HCT116 (cell line): ENCODE data around the gene DAAM1. TPM values are rescaled to one million over a fixed set of nuclear protein-coding genes. Genes with fewer than 3 reads are reported as not detected.

Experiments
- ATAC-seq: fragments of 200-7000 bp; cut with Tn5 transposase; 2 replicates; pipeline ENCODE4 v1.9.1; 2020; ENCODE audit warnings: mild to moderate bottlenecking, moderate library complexity
- BruUV-seq: library from RNA; stranded (reverse); fragments of 400-500 nt; replicated peaks from 2 replicates; lab custom pipeline; 2021; lab: Mats Ljungman, UMichigan
- CTCF ChIA-PET: fragments of 300-600 bp; sonication (Branson Sonifier 250); formaldehyde crosslinking; loops from one replicate; lab custom pipeline; 2021; ENCODE audit warnings: antibody characterized with exemption; lab: Charles Lee
- POLR2A ChIA-PET: fragments of 300-600, 350-600 bp; sonication (Branson Sonifier 250); formaldehyde crosslinking; loops from one replicate; lab custom pipeline; 2021; ENCODE audit warnings: antibody characterized with exemption; lab: Charles Lee
- RAD21 ChIA-PET, 2 experiments: fragments of 300-600 bp; sonication (Branson Sonifier 250); formaldehyde crosslinking; loops; one replicate each; lab custom pipeline; 2023; ENCODE audit warnings: low total read pairs in 2 of 2; ENCODE audit not compliant: uncharacterized antibody in 2 of 2, unreplicated experiment in 2 of 2, low non-redundant PET in 1 of 2; lab: Charles Lee
- DNase-seq: peaks from one replicate; pipeline ENCODE4 v3.0.0-alpha.2; 2010; ENCODE audit warnings: low read depth, low spot score
- H2AFZ ChIP-seq: fragments of 200-600 bp; shearing (Covaris generic), sonication (generic); 2 replicates; pipeline ENCODE4 v1.6.1; 2017; ENCODE audit warnings: low read depth, mixed run types, mixed read lengths, antibody characterized with exemption, low read length; ENCODE audit not compliant: poor library complexity, severe bottlenecking
- H3K27ac ChIP-seq: 2 replicates; pipeline ENCODE4 v1.5.1; 2012; ENCODE audit warnings: low read depth, low read length
- H3K27me3 ChIP-seq: fragments of 200-600 bp; sonication (generic); 2 replicates; pipeline ENCODE4 v1.6.1; 2016; ENCODE audit warnings: mixed run types, low read length, mixed read lengths; ENCODE audit not compliant: insufficient read depth
- H3K36me3 ChIP-seq, 2 experiments: fragments of 200-500 bp in 1 of 2; fragments of 200-600 bp in 1 of 2; sonication (Bioruptor generic) in 1 of 2; sonication (generic) in 1 of 2; 2 replicates each; pipeline versions ENCODE4 v1.5.1 to v1.6.1; 2014 to 2016; ENCODE audit warnings: low read length in 2 of 2, inconsistent platforms in 1 of 2, mixed read lengths in 1 of 2, mixed run types in 1 of 2; ENCODE audit not compliant: insufficient read depth in 2 of 2, control insufficient read depth in 1 of 2
- H3K4me1 ChIP-seq, 2 experiments: fragments of 200-600 bp in 1 of 2; sonication (generic) in 1 of 2; 2 replicates each; pipeline versions ENCODE4 v1.5.1 to v1.6.1; 2012 to 2017; ENCODE audit warnings: low read length in 2 of 2, inconsistent platforms in 1 of 2, mild to moderate bottlenecking in 1 of 2, mixed read lengths in 1 of 2, mixed run types in 1 of 2, moderate library complexity in 1 of 2; ENCODE audit not compliant: insufficient read depth in 2 of 2, control insufficient read depth in 1 of 2
- H3K4me2 ChIP-seq: fragments of 200-600 bp; sonication (generic); 2 replicates; pipeline ENCODE4 v1.6.1; 2017; ENCODE audit warnings: mixed run types, low read length, mixed read lengths
- H3K4me3 ChIP-seq, 2 experiments: fragments of 200-600 bp in 1 of 2; sonication (generic) in 1 of 2; replicated peaks in 1 of 2; 2 replicates each; pipeline ENCODE4 v1.5.1; 2011 to 2016; ENCODE audit warnings: low read length in 2 of 2, control low read depth in 1 of 2, low read depth in 1 of 2, mild to moderate bottlenecking in 1 of 2, mixed read lengths in 1 of 2, mixed run types in 1 of 2
- H3K79me2 ChIP-seq: fragments of 200-600 bp; sonication (generic); 2 replicates; pipeline ENCODE4 v1.6.1; 2017; ENCODE audit warnings: mild to moderate bottlenecking, mixed run types, low read length, moderate library complexity, mixed read lengths; ENCODE audit not compliant: insufficient read depth
- H3K9ac ChIP-seq: fragments of 200-600 bp; sonication (generic); 2 replicates; pipeline ENCODE4 v1.6.1; 2016; ENCODE audit warnings: low read length, mixed read lengths
- H3K9me2 ChIP-seq: fragments of 200-600 bp; sonication (generic), shearing (Covaris generic); 2 replicates; pipeline ENCODE4 v1.6.1; 2017; ENCODE audit warnings: mixed run types, mild to moderate bottlenecking, moderate library complexity; ENCODE audit not compliant: insufficient read depth
- H3K9me3 ChIP-seq, 2 experiments: fragments of 200-500 bp in 1 of 2; fragments of 200-600 bp in 1 of 2; sonication (Bioruptor generic) in 1 of 2; sonication (generic) in 1 of 2; 2 replicates each; pipeline ENCODE4 v1.6.1; 2014 to 2017; ENCODE audit warnings: low read length in 2 of 2, mixed read lengths in 2 of 2, inconsistent platforms in 1 of 2, low read depth in 1 of 2, mild to moderate bottlenecking in 1 of 2, mixed run types in 1 of 2, moderate library complexity in 1 of 2; ENCODE audit not compliant: control insufficient read depth in 1 of 2, insufficient read depth in 1 of 2
- H4K20me1 ChIP-seq: fragments of 200-600 bp; sonication (generic), shearing (Covaris generic); 2 replicates; pipeline ENCODE4 v1.6.1; 2017; ENCODE audit warnings: mixed run types, mild to moderate bottlenecking, moderate library complexity; ENCODE audit not compliant: insufficient read depth
- CBX3 ChIP-seq: IDR thresholded peaks from 2 replicates; pipeline ENCODE4 v1.6.1; 2012; ENCODE audit warnings: low read depth
- CEBPB ChIP-seq: IDR thresholded peaks from 2 replicates; pipeline ENCODE4 v1.6.1; 2012; ENCODE audit warnings: low read depth
- CTCF ChIP-seq, 3 experiments: fragments of 200-600 bp in 1 of 3; sonication (generic) in 1 of 3; IDR thresholded peaks in 2 of 3; conservative IDR thresholded peaks in 1 of 3; 2 replicates each; pipeline ENCODE4 v1.5.1; 2012 to 2017; ENCODE audit warnings: low read depth in 2 of 3, low read length in 2 of 3, antibody characterized with exemption in 1 of 3, borderline replicate concordance in 1 of 3, control low read depth in 1 of 3, mild to moderate bottlenecking in 1 of 3, mixed read lengths in 1 of 3, mixed run types in 1 of 3, moderate library complexity in 1 of 3; ENCODE audit not compliant: insufficient read depth in 1 of 3
- ELF1 ChIP-seq: IDR thresholded peaks from 2 replicates; pipeline ENCODE4 v1.6.1; 2012; ENCODE audit warnings: low read depth, borderline replicate concordance
- EZH2 ChIP-seq: fragments of 200-600 bp; sonication (generic); IDR thresholded peaks from 2 replicates; pipeline ENCODE4 v1.6.1; 2017; ENCODE audit warnings: antibody characterized with exemption, mixed run types
- EZH2phosphoT487 ChIP-seq: fragments of 200-600 bp; IDR thresholded peaks from 2 replicates; pipeline ENCODE4 v1.6.1; 2018; ENCODE audit warnings: antibody characterized with exemption, borderline replicate concordance
- JUND ChIP-seq: IDR thresholded peaks from 2 replicates; pipeline ENCODE4 v1.6.1; 2012
- POLR2A ChIP-seq: IDR thresholded peaks from 2 replicates; pipeline ENCODE4 v1.7.0; 2011; ENCODE audit warnings: borderline replicate concordance; ENCODE audit not compliant: insufficient read depth, insufficient read length; ENCODE audit errors: extremely low read depth
- POLR2AphosphoS5 ChIP-seq: IDR thresholded peaks from 2 replicates; pipeline ENCODE4 v1.6.1; 2011; ENCODE audit warnings: mild to moderate bottlenecking, low read depth, low read length, moderate library complexity
- RAD21 ChIP-seq: IDR thresholded peaks from 2 replicates; pipeline ENCODE4 v1.6.1; 2012; ENCODE audit warnings: low read depth, mild to moderate bottlenecking
- SRF ChIP-seq: IDR thresholded peaks from 2 replicates; pipeline ENCODE4 v1.6.1; 2012; ENCODE audit warnings: low read depth
- TCF7L2 ChIP-seq: IDR thresholded peaks from 2 replicates; pipeline ENCODE4 v1.7.0; 2011; ENCODE audit warnings: borderline replicate concordance, inconsistent platforms; ENCODE audit not compliant: insufficient read depth, insufficient read length; ENCODE audit errors: extremely low read depth
- ZNF274 ChIP-seq: fragments of 200-500 bp; sonication (Bioruptor generic); IDR thresholded peaks from 2 replicates; pipeline ENCODE4 v1.6.1; 2014; ENCODE audit warnings: mild to moderate bottlenecking, low read depth, low read length, inconsistent platforms
- intact Hi-C: fragments of 100-400 bp; cut with micrococcal nuclease; formaldehyde crosslinking; loops from 2 replicates; pipeline ENCODE4 v1.10.0; 2022
- total RNA-seq: library from RNA; stranded (reverse); gene quantifications from one replicate; pipeline ENCODE4 v1.2.1, GENCODE V29; 2021; ENCODE audit not compliant: unreplicated experiment
- TF ChIP-seq, protein P1 (sequence below): IDR thresholded peaks from 2 replicates; pipeline ENCODE4 v1.6.1; 2012
- TF ChIP-seq, protein P2 (sequence below): IDR thresholded peaks from 2 replicates; pipeline ENCODE4 v1.6.1; 2011; ENCODE audit warnings: mild to moderate bottlenecking, low read length, moderate library complexity; ENCODE audit not compliant: insufficient replicate concordance; ENCODE audit errors: extremely low read depth
- TF ChIP-seq, protein P3 (sequence below): IDR thresholded peaks from 2 replicates; pipeline ENCODE4 v1.6.1; 2012; ENCODE audit warnings: low read depth
- TF ChIP-seq, protein P4 (sequence below): IDR thresholded peaks from 2 replicates; pipeline ENCODE4 v1.6.1; 2012

The DAAM1 gene
- total RNA-seq, 1 experiment from 2014 or later = 10.7 TPM

GRCh38 chr14:59301354-59301753, 112.9 kb downstream of the DAAM1 start:
- peaks cover 10 to 11% of the 10 kb centered on the region in 2 experiments; a peak in 3 of 4 replicates for H3K4me1 ChIP-seq
- H3K4me2 ChIP-seq = no peak overlapping the region

More at GRCh38 chr14:59301354-59301753, 112.9 kb downstream of the DAAM1 start:
- no TSS peak for BruUV-seq
- no peak overlapping the region for H3K9ac ChIP-seq
- ATAC-seq = no peak
- intact Hi-C loops = no loop called here
- no peaks in the 10 kb centered on the region for H3K27me3 ChIP-seq
- RAD21 ChIA-PET = no interaction called here
- TF ChIP-seq EZH2phosphoT487 (no peak), JUND (no peak), CBX3 (no peak), ELF1 (no peak), TCF7L2 (no peak), RAD21 (no peak), POLR2A (no peak), ZNF274 (no peak), SRF (no peak), POLR2AphosphoS5 (no peak), CTCF (IDR thresholded peaks at IDR 0.05 in 2 of 3, conservative IDR thresholded peaks at IDR 0.05 in 1 of 3; ENCODE audit: borderline replicate concordance in 1 of 3, insufficient read depth in 1 of 3, low read depth in 2 of 3, low read length in 2 of 3) (no peak), CEBPB (no peak), EZH2 (no peak)
- TF ChIP-seq, protein P1, sequence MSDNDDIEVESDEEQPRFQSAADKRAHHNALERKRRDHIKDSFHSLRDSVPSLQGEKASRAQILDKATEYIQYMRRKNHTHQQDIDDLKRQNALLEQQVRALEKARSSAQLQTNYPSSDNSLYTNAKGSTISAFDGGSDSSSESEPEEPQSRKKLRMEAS = no peak
- TF ChIP-seq, protein P2, sequence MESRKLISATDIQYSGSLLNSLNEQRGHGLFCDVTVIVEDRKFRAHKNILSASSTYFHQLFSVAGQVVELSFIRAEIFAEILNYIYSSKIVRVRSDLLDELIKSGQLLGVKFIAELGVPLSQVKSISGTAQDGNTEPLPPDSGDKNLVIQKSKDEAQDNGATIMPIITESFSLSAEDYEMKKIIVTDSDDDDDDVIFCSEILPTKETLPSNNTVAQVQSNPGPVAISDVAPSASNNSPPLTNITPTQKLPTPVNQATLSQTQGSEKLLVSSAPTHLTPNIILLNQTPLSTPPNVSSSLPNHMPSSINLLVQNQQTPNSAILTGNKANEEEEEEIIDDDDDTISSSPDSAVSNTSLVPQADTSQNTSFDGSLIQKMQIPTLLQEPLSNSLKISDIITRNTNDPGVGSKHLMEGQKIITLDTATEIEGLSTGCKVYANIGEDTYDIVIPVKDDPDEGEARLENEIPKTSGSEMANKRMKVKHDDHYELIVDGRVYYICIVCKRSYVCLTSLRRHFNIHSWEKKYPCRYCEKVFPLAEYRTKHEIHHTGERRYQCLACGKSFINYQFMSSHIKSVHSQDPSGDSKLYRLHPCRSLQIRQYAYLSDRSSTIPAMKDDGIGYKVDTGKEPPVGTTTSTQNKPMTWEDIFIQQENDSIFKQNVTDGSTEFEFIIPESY = no peak
- TF ChIP-seq, protein P3, sequence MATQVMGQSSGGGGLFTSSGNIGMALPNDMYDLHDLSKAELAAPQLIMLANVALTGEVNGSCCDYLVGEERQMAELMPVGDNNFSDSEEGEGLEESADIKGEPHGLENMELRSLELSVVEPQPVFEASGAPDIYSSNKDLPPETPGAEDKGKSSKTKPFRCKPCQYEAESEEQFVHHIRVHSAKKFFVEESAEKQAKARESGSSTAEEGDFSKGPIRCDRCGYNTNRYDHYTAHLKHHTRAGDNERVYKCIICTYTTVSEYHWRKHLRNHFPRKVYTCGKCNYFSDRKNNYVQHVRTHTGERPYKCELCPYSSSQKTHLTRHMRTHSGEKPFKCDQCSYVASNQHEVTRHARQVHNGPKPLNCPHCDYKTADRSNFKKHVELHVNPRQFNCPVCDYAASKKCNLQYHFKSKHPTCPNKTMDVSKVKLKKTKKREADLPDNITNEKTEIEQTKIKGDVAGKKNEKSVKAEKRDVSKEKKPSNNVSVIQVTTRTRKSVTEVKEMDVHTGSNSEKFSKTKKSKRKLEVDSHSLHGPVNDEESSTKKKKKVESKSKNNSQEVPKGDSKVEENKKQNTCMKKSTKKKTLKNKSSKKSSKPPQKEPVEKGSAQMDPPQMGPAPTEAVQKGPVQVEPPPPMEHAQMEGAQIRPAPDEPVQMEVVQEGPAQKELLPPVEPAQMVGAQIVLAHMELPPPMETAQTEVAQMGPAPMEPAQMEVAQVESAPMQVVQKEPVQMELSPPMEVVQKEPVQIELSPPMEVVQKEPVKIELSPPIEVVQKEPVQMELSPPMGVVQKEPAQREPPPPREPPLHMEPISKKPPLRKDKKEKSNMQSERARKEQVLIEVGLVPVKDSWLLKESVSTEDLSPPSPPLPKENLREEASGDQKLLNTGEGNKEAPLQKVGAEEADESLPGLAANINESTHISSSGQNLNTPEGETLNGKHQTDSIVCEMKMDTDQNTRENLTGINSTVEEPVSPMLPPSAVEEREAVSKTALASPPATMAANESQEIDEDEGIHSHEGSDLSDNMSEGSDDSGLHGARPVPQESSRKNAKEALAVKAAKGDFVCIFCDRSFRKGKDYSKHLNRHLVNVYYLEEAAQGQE = no peak
- TF ChIP-seq, protein P4, sequence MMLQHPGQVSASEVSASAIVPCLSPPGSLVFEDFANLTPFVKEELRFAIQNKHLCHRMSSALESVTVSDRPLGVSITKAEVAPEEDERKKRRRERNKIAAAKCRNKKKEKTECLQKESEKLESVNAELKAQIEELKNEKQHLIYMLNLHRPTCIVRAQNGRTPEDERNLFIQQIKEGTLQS = no peak
- TF ChIP-seq, all 23 proteins: peak for 0
- no peaks in the 10 kb centered on the region for H3K9me3 ChIP-seq
- H2AFZ ChIP-seq = no peak overlapping the region
- no peaks in the 10 kb centered on the region for H3K79me2 ChIP-seq
- no peaks in the 10 kb centered on the region for H3K36me3 ChIP-seq
- no peak for DNase-seq
- H3K27ac ChIP-seq = no peak overlapping the region
- ChIA-PET CTCF (no interaction called here), POLR2A (no interaction called here)
- no peak overlapping the region for H3K4me3 ChIP-seq
- H4K20me1 ChIP-seq = no peaks in the 10 kb centered on the region
- H3K9me2 ChIP-seq = no peaks in the 10 kb centered on the region
